ENCODE results near the gene TMEM132A.

TMEM132A gene

DNA sequence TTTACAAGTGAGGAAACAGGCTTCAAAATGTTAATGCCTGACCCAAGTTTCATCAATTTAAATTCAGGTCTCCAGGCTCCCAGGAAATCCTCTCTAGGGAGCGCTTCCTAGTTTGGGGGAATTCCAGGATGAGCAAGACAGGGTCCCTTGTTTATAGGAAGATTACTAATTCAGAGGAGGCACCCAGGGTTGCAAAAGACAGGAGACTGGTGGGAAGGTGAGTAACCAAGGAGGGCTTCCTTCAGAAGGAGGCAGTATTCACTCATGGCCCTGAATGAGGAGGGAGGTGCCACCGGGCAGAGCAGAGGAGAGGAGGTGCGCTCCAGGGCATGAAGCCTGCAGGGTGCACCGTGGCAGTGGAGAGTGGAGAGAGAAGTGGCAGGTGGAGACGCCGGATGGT is 1.6 kb downstream of the TMEM132A start:
- H3K36me3 ChIP-seq (ENCODE audit: control insufficient read depth in 1 of 2, insufficient read depth in 2 of 2, low read length in 2 of 2), result peaks cover 21 to 23% of the 10 kb centered on the region in 2 donors
- H3K27ac ChIP-seq (ENCODE audit: low read length), result no peak overlapping the region
- H3K4me1 ChIP-seq (ENCODE audit: control insufficient read depth in 1 of 2, insufficient read depth in 2 of 2, low read length in 2 of 2), result peaks cover 0 to 18% of the 10 kb centered on the region in 2 donors
- peaks cover 19% of the 10 kb centered on the region for H3K27me3 ChIP-seq (ENCODE audit: low read depth, low read length)
- no peaks in the 10 kb centered on the region for H3K9me3 ChIP-seq (ENCODE audit: control insufficient read depth in 1 of 2, low read length in 2 of 2)
- H3K4me3 ChIP-seq (ENCODE audit: low read depth in 1 of 2, low read length in 2 of 2), result no peak overlapping the region

DNA sequence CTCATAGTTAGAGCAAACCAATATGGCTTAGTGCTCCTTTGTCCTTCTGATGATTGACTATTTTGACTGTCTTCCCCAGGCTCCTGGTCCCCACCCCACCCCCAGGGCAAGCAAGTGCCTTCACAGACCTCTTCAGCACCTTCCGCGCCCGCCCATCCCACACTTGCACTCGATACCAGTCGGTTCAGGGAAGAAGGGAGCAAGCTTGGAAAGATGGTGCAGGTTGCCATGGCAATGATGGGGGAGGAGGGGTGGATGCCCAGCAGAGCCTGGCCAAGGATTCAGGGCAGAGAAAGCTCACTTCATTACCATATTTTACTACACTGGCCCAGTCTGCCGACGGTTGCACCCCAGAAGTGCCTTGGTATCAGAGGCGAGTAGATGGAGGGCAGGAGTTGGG is 2.2 kb downstream of the TMEM132A start:
- Histone ChIP-seq H3K36me3 (ENCODE audit: control insufficient read depth in 1 of 2, insufficient read depth in 2 of 2, low read length in 2 of 2) (peaks cover 17 to 18% of the 10 kb centered on the region in 2 donors), H3K9me3 (ENCODE audit: control insufficient read depth in 1 of 2, low read length in 2 of 2) (no peaks in the 10 kb centered on the region), H3K4me3 (ENCODE audit: low read depth in 1 of 2, low read length in 2 of 2) (no peak overlapping the region), H3K27ac (ENCODE audit: low read length) (no peak overlapping the region), H3K4me1 (ENCODE audit: control insufficient read depth in 1 of 2, insufficient read depth in 2 of 2, low read length in 2 of 2) (peaks cover 0 to 18% of the 10 kb centered on the region in 2 donors), H3K27me3 (ENCODE audit: low read depth, low read length) (peaks cover 19% of the 10 kb centered on the region)

DNA sequence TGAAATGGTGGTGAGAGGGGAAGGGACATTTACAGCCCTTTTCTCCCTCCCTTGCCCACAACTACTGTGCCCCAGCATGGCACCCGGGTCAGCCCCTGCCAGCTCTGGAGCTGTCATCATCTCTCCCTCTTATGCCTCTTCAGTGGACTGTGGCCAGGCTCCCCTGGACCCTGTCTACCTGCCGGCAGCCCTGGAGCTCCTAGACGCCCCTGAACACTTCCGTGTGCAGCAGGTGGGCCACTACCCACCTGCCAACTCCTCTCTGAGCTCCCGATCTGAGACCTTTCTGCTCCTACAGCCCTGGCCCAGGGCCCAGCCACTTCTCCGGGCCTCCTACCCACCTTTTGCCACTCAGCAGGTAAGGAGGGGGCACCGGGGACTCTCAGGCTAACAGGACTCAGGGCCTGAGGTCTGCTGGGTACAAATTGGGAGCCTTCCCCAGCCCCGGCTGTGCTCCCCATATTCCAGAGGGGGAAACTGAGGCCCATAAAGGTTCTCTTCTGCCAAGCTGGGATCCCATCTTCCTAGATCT is 2.9 kb downstream of the TMEM132A start:
- H3K27me3 ChIP-seq (ENCODE audit: low read depth, low read length), result peaks cover 19% of the 10 kb centered on the region
- H3K4me1 ChIP-seq (ENCODE audit: control insufficient read depth in 1 of 2, insufficient read depth in 2 of 2, low read length in 2 of 2), result peaks cover 0 to 18% of the 10 kb centered on the region in 2 donors
- H3K27ac ChIP-seq (ENCODE audit: low read length), result no peak overlapping the region
- no peaks in the 10 kb centered on the region for H3K9me3 ChIP-seq (ENCODE audit: control insufficient read depth in 1 of 2, low read length in 2 of 2)
- peaks cover 10 to 12% of the 10 kb centered on the region in 2 donors for H3K36me3 ChIP-seq (ENCODE audit: control insufficient read depth in 1 of 2, insufficient read depth in 2 of 2, low read length in 2 of 2)
- no peak overlapping the region for H3K4me3 ChIP-seq (ENCODE audit: low read depth in 1 of 2, low read length in 2 of 2)

DNA sequence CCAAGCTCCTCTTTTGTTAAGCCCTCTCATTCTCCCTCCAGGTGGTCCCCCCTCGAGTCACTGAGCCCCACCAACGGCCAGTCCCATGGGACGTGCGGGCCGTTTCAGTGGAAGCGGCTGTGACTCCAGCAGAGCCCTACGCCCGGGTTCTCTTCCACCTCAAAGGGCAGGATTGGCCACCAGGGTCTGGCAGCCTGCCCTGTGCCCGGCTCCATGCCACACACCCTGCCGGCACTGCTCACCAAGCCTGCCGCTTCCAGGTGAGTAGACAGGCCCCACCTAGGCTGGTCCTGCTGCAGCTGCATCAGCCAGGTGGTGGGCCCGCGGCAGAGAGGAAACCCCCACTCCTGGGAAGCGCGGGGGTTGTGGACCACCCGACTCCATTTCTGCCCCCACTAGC is 3.3 kb downstream of the TMEM132A start:
- Histone ChIP-seq H3K9me3 (ENCODE audit: control insufficient read depth in 1 of 2, low read length in 2 of 2) (no peaks in the 10 kb centered on the region), H3K36me3 (ENCODE audit: control insufficient read depth in 1 of 2, insufficient read depth in 2 of 2, low read length in 2 of 2) (peaks cover 6 to 7% of the 10 kb centered on the region in 2 donors), H3K27me3 (ENCODE audit: low read depth, low read length) (peaks cover 19% of the 10 kb centered on the region), H3K4me1 (ENCODE audit: control insufficient read depth in 1 of 2, insufficient read depth in 2 of 2, low read length in 2 of 2) (peaks cover 0 to 18% of the 10 kb centered on the region in 2 donors), H3K27ac (ENCODE audit: low read length) (no peak overlapping the region), H3K4me3 (ENCODE audit: low read depth in 1 of 2, low read length in 2 of 2) (no peak overlapping the region)

GRCh38 chr11:60928563-60929001 is 4.3 kb downstream of the TMEM132A start:
- Histone ChIP-seq H3K9me3 (ENCODE audit: control insufficient read depth in 1 of 2, low read length in 2 of 2) (no peaks in the 10 kb centered on the region), H3K4me3 (ENCODE audit: low read depth in 1 of 2, low read length in 2 of 2) (no peak overlapping the region), H3K27ac (ENCODE audit: low read length) (no peak overlapping the region), H3K36me3 (ENCODE audit: control insufficient read depth in 1 of 2, insufficient read depth in 2 of 2, low read length in 2 of 2) (no peaks in the 10 kb centered on the region), H3K27me3 (ENCODE audit: low read depth, low read length) (peaks cover 19% of the 10 kb centered on the region), H3K4me1 (ENCODE audit: control insufficient read depth in 1 of 2, insufficient read depth in 2 of 2, low read length in 2 of 2) (peaks cover 0 to 18% of the 10 kb centered on the region in 2 donors)

DNA sequence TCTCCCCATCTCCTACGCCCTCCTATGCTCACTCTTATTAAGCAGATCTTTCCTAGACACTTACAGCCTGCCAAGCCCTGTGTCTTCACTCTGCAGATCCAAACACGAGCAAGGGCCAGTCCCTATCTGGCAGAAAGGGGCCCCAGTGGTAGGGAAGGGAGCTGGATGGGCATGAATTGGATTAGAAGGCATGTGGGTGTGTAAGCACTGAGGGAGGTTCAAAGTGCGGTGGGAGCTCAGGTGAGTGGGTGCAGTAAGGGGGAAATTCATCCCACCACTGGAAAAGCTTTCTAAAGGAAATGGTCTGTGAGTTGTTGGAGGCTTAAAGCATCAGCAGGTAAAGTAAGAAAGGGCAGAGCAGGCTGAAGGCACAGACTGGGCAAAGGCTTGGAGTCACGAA is 5.5 kb downstream of the TMEM132A start:
- no peaks in the 10 kb centered on the region for H3K36me3 ChIP-seq (ENCODE audit: control insufficient read depth in 1 of 2, insufficient read depth in 2 of 2, low read length in 2 of 2)
- H3K4me1 ChIP-seq (ENCODE audit: control insufficient read depth in 1 of 2, insufficient read depth in 2 of 2, low read length in 2 of 2), result peaks cover 0 to 7% of the 10 kb centered on the region in 2 donors
- H3K27me3 ChIP-seq (ENCODE audit: low read depth, low read length), result peaks cover 13% of the 10 kb centered on the region

GRCh38 chr11:60930394-60930793 is 6.1 kb downstream of the TMEM132A start:
- Histone ChIP-seq H3K9me3 (ENCODE audit: control insufficient read depth in 1 of 2, low read length in 2 of 2) (no peaks in the 10 kb centered on the region), H3K4me3 (ENCODE audit: low read depth in 1 of 2, low read length in 2 of 2) (no peak overlapping the region), H3K36me3 (ENCODE audit: control insufficient read depth in 1 of 2, insufficient read depth in 2 of 2, low read length in 2 of 2) (no peaks in the 10 kb centered on the region), H3K27ac (ENCODE audit: low read length) (no peak overlapping the region), H3K4me1 (ENCODE audit: control insufficient read depth in 1 of 2, insufficient read depth in 2 of 2, low read length in 2 of 2) (peaks cover 0 to under 1% of the 10 kb centered on the region in 2 donors), H3K27me3 (ENCODE audit: low read depth, low read length) (peaks cover 7% of the 10 kb centered on the region)

More for the DNA sequence above, 5.5 kb downstream of the TMEM132A start:
- Histone ChIP-seq H3K4me3 (ENCODE audit: low read depth in 1 of 2, low read length in 2 of 2) (no peak overlapping the region), H3K9me3 (ENCODE audit: control insufficient read depth in 1 of 2, low read length in 2 of 2) (no peaks in the 10 kb centered on the region), H3K27ac (ENCODE audit: low read length) (no peak overlapping the region)

GRCh38 chr11:60931917-60932316 is 7.7 kb downstream of the TMEM132A start:
- Histone ChIP-seq H3K4me1 (ENCODE audit: control insufficient read depth in 1 of 2, insufficient read depth in 2 of 2, low read length in 2 of 2) (no peaks in the 10 kb centered on the region), H3K36me3 (ENCODE audit: control insufficient read depth in 1 of 2, insufficient read depth in 2 of 2, low read length in 2 of 2) (no peaks in the 10 kb centered on the region), H3K9me3 (ENCODE audit: control insufficient read depth in 1 of 2, low read length in 2 of 2) (no peaks in the 10 kb centered on the region), H3K4me3 (ENCODE audit: low read depth in 1 of 2, low read length in 2 of 2) (no peak overlapping the region), H3K27me3 (ENCODE audit: low read depth, low read length) (no peaks in the 10 kb centered on the region), H3K27ac (ENCODE audit: low read length) (no peak overlapping the region)

DNA sequence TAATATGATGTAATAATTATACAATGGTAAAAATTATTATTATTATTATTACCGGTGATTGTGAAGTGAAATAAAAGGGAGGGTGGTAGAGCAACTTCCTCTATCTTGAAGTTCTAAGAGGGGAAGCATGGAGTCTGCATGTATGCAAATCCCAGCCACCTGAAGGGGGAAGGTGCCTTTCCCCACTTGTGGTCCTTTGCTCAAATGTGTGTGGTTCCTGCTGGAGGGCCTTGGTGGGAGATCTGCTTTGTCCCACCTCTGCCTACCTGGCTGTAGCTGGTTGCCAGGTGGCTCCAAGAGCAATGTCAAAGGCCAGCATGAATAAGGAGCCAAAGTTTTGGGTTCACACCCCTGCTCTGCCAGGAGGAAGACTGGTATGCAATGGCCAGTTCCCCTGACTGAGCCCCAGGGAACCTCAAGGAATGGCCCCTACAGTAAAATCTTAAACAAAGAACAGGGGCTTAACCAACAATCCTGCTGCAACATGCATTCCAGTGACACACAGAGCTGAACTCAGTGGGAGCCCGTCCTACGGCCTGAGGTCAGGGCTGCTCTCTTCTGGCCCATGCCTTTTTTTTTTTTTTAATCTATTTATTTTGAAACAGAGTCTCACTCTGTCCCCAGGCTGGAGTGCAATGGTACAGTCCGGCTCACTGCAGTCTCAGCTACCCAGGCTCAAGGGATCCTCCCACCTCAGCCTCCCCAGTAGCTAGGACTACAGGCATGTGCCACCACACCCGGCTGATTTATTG is 8.5 kb downstream of the TMEM132A start:
- no peak overlapping the region for H3K4me3 ChIP-seq (ENCODE audit: low read depth in 1 of 2, low read length in 2 of 2)
- H3K27me3 ChIP-seq (ENCODE audit: low read depth, low read length), result no peaks in the 10 kb centered on the region
- H3K4me1 ChIP-seq (ENCODE audit: control insufficient read depth in 1 of 2, insufficient read depth in 2 of 2, low read length in 2 of 2), result no peaks in the 10 kb centered on the region
- no peak overlapping the region for H3K27ac ChIP-seq (ENCODE audit: low read length)
- H3K9me3 ChIP-seq (ENCODE audit: control insufficient read depth in 1 of 2, low read length in 2 of 2), result no peaks in the 10 kb centered on the region
- peaks cover 0 to 3% of the 10 kb centered on the region in 2 donors for H3K36me3 ChIP-seq (ENCODE audit: control insufficient read depth in 1 of 2, insufficient read depth in 2 of 2, low read length in 2 of 2)

DNA sequence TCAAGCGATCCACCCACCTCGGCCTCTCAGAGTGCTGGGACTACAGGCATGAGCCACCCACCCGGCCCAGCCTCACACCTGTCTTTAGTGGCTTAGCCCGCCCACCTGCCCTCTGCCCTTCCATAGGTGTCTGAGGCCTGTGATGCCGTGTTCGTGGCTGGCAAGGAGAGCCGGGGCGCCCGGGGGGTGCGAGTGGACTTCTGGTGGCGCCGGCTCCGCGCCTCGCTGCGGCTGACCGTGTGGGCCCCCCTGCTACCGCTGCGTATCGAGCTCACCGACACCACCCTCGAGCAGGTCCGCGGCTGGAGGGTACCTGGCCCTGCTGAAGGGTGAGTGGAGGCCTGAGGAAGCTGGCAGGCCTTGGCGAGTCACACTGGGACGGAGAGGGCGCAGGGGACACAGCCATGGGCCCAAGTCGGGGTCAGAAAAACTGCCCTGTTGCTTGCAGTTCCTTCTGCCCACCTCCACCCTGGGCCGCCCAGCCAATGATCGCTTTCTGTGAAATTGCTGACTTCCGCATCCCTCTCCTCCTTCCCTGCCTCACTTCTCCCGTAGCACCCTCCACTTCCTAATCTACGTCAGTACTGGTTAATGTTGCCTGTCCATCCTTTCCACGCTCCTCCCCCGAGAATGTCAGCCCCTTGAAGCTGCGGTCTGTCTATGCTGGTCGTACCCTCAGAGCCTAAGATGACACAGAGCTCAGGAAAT is 9.3 kb downstream of the TMEM132A start:
- H3K27ac ChIP-seq (ENCODE audit: low read length), result no peak overlapping the region
- no peaks in the 10 kb centered on the region for H3K4me1 ChIP-seq (ENCODE audit: control insufficient read depth in 1 of 2, insufficient read depth in 2 of 2, low read length in 2 of 2)
- H3K4me3 ChIP-seq (ENCODE audit: low read depth in 1 of 2, low read length in 2 of 2), result no peak overlapping the region
- H3K27me3 ChIP-seq (ENCODE audit: low read depth, low read length), result no peaks in the 10 kb centered on the region
- H3K36me3 ChIP-seq (ENCODE audit: control insufficient read depth in 1 of 2, insufficient read depth in 2 of 2, low read length in 2 of 2), result peaks cover 0 to 11% of the 10 kb centered on the region in 2 donors
- H3K9me3 ChIP-seq (ENCODE audit: control insufficient read depth in 1 of 2, low read length in 2 of 2), result no peaks in the 10 kb centered on the region

DNA sequence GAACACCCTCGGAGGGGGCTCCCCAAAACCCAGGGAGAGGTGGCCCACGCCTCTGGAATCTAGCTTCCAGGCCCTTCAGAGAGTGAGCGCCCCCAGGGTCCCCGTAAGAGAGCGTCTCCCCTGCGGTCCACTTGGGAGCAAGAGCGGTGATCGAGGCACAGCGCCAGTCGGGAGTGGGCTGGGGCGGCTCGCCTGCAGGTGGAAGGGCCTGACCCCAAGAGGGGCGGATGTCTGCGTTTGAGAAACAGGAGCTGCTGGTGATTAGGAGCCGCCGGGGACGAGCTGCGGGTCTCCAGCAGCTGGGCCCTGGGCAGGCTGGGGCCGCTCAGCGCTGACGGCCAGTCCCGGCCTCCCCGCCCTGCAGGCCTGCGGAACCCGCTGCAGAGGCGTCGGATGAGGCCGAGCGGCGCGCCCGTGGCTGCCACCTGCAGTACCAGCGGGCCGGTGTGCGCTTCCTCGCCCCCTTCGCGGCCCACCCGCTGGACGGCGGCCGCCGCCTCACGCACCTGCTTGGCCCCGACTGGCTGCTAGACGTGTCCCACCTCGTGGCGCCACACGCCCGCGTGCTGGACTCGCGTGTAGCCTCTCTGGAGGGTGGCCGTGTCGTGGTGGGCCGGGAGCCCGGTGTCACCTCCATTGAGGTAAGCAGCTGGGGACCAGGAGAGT is 10.0 kb downstream of the TMEM132A start:
- Histone ChIP-seq H3K9me3 (ENCODE audit: control insufficient read depth in 1 of 2, low read length in 2 of 2) (no peaks in the 10 kb centered on the region), H3K36me3 (ENCODE audit: control insufficient read depth in 1 of 2, insufficient read depth in 2 of 2, low read length in 2 of 2) (peaks cover 3 to 18% of the 10 kb centered on the region in 2 donors), H3K27me3 (ENCODE audit: low read depth, low read length) (no peaks in the 10 kb centered on the region), H3K4me3 (ENCODE audit: low read depth in 1 of 2, low read length in 2 of 2) (no peak overlapping the region), H3K4me1 (ENCODE audit: control insufficient read depth in 1 of 2, insufficient read depth in 2 of 2, low read length in 2 of 2) (no peaks in the 10 kb centered on the region), H3K27ac (ENCODE audit: low read length) (no peak overlapping the region)

All from muscle layer of duodenum (tissue), 2 donors.